Esophagus muscularis mucosa (tissue), 4 donors: Measurements from ENCODE around the gene SLC48A1. TPM values are rescaled to one million over a fixed set of nuclear protein-coding genes. Genes with fewer than 3 reads are reported as not detected.

Experiments used
- DNase-seq: peaks from one replicate; pipeline ENCODE4 v3.0.0-alpha.2; 2017; ENCODE audit errors: extremely low spot score
- H3K27ac ChIP-seq, 4 donors: fragments of 200-600 bp; sonication (generic); replicated peaks in 1 of 4; 1 replicate in 3 of 4; 2 replicates in 1 of 4; pipeline ENCODE4 v1.5.1; 2016 to 2019; ENCODE audit warnings: mild to moderate bottlenecking in 1 of 4
- H3K27me3 ChIP-seq, 4 donors: fragments of 200-600 bp; sonication (generic); one replicate each; pipeline versions ENCODE4 v1.5.1 to v1.6.0; 2016 to 2019
- H3K36me3 ChIP-seq, 4 donors: fragments of 200-600 bp; sonication (generic); one replicate each; pipeline ENCODE4 v1.5.1; 2016 to 2019
- H3K4me1 ChIP-seq, 4 donors: fragments of 200-600 bp; sonication (generic); one replicate each; pipeline ENCODE4 v1.5.1; 2016 to 2019
- H3K4me3 ChIP-seq, 4 donors: fragments of 200-600 bp; sonication (generic); 1 replicate in 2 of 4; 2 replicates in 2 of 4; pipeline ENCODE4 v1.5.1; 2016 to 2019; ENCODE audit warnings: mild to moderate bottlenecking in 4 of 4, moderate library complexity in 1 of 4
- H3K9me3 ChIP-seq, 4 donors: fragments of 200-600 bp; sonication (generic); 1 replicate in 3 of 4; 2 replicates in 1 of 4; pipeline ENCODE4 v1.5.1; 2016 to 2019
- CTCF ChIP-seq, 3 experiments: fragments of 200-600 bp in 2 of 3; fragments of 450-650 bp in 1 of 3; sonication (generic) in 2 of 3; IDR thresholded peaks; one replicate each; pipeline ENCODE4 v1.5.1; 2017 to 2019; ENCODE audit warnings: antibody characterized with exemption in 3 of 3, mild to moderate bottlenecking in 2 of 3, moderate library complexity in 1 of 3
- EP300 ChIP-seq: sonication (generic); formaldehyde crosslinking; IDR thresholded peaks from one replicate; pipeline ENCODE4 v1.6.1; 2017; ENCODE audit warnings: antibody characterized with exemption
- POLR2A ChIP-seq: fragments of 450-650 bp; IDR thresholded peaks from one replicate; pipeline ENCODE4 v1.6.1; 2017; ENCODE audit warnings: antibody characterized with exemption, moderate library complexity, mild to moderate bottlenecking, low read depth
- POLR2AphosphoS5 ChIP-seq, 2 donors: sonication (generic); formaldehyde crosslinking; IDR thresholded peaks; one replicate each; pipeline ENCODE4 v1.6.1; 2017; ENCODE audit warnings: antibody characterized with exemption in 2 of 2
- WGBS: methylation state at CpG from one replicate; pipeline ENCODE4 v1.1.5; 2018; 5-methylcytosine and 5-hydroxymethylcytosine counted together
- intact Hi-C: fragments of 100-400 bp; cut with DNase I; formaldehyde crosslinking; loops from one replicate; pipeline ENCODE4 v1.15.1; 2023
- total RNA-seq, 4 donors: library from RNA; depleted of rRNA; stranded (reverse); fragments of >200 nt; gene quantifications; one replicate each; pipeline versions ENCODE4 v1.1.0 to v1.2.1, GENCODE V29; 2016

Gene SLC48A1
- 10 to 100 TPM; 34.5 to 56.0 (median 40.7) TPM for total RNA-seq

- 2% methylated on average over 42 of the region's 106 CpGs for WGBS
- Histone ChIP-seq H3K9me3 (no peaks in the 10 kb centered on the region), H3K4me3 (peak within 1 kb of the TSS; percentile 82 to 97 (median 96)), H3K4me1 (peaks cover 50 to 74% (median 65%) of the 10 kb centered on the region in 4 donors), H3K27ac (peak within 1 kb of the TSS; percentile 84 to 94 (median 90)), H3K36me3 (no peaks in the 10 kb centered on the region), H3K27me3 (no peaks in the 10 kb centered on the region)
- DNase-seq, result no peak
- TF ChIP-seq POLR2AphosphoS5 (IDR thresholded peaks at IDR 0.05), result peak; percentile 37 to 74
- TF ChIP-seq POLR2A, result peak; percentile 15
- TF ChIP-seq CTCF (IDR thresholded peaks at IDR 0.05), result peak; percentile 21 to 57 (median 54)
- TF ChIP-seq EP300, result no peak
- intact Hi-C loops, result no loop called here
Measured at GRCh38 chr12:47773062-47773857, at the start of gene SLC48A1. TSS of gene SLC48A1 (plus strand) at chr12:47773238. CDS start at chr12:47773305, 67 bp downstream.

- no peaks in the 10 kb centered on the region for H3K27me3 ChIP-seq
- peaks cover 0 to 6% (median 0%) of the 10 kb centered on the region in 4 donors for H3K36me3 ChIP-seq
- no peak within 1 kb of the TSS for H3K27ac ChIP-seq
- 87% methylated on average over 8 of the region's 8 CpGs for WGBS
- H3K4me3 ChIP-seq, result no peak within 1 kb of the TSS
- H3K9me3 ChIP-seq, result no peaks in the 10 kb centered on the region
- peaks cover 9 to 22% (median 15%) of the 10 kb centered on the region in 4 donors for H3K4me1 ChIP-seq
- no peak for TF ChIP-seq EP300
- no peak for TF ChIP-seq POLR2A
- no peak for TF ChIP-seq CTCF (IDR thresholded peaks at IDR 0.05)
- TF ChIP-seq POLR2AphosphoS5 (IDR thresholded peaks at IDR 0.05), result no peak
- intact Hi-C loops, result no loop called here
- DNase-seq, result no peak
Measured at GRCh38 chr12:47725091-47725772, 47.8 kb upstream of the SLC48A1 start, which contains the start of gene ENDOU. TSS of gene ENDOU (minus strand) at chr12:47725490. CDS start at chr12:47725413, 77 bp downstream.

GRCh38 chr12:47725893-47726292 is 47.1 kb upstream of the SLC48A1 start:
- 49% methylated on average over 5 of the region's 5 CpGs for WGBS
- H3K27me3 ChIP-seq, result no peaks in the 10 kb centered on the region
- intact Hi-C loops, result no loop called here
- no peak overlapping the region for H3K27ac ChIP-seq
- H3K36me3 ChIP-seq, result peaks cover 0 to 6% (median 0%) of the 10 kb centered on the region in 4 donors
- H3K9me3 ChIP-seq, result no peaks in the 10 kb centered on the region
- DNase-seq, result no peak
- TF ChIP-seq POLR2A (no peak), EP300 (no peak), POLR2AphosphoS5 (IDR thresholded peaks at IDR 0.05) (no peak), CTCF (IDR thresholded peaks at IDR 0.05) (no peak)
- H3K4me1 ChIP-seq, result peaks cover 14 to 24% (median 16%) of the 10 kb centered on the region in 4 donors
- H3K4me3 ChIP-seq, result no peak overlapping the region

- DNase-seq, result no peak
- Histone ChIP-seq H3K27me3 (no peaks in the 10 kb centered on the region), H3K36me3 (no peaks in the 10 kb centered on the region), H3K27ac (no peak overlapping the region), H3K4me3 (no peak overlapping the region), H3K4me1 (peaks cover 9 to 24% (median 15%) of the 10 kb centered on the region in 4 donors), H3K9me3 (no peaks in the 10 kb centered on the region)
- intact Hi-C loops, result no loop called here
- WGBS, result 70% methylated on average over 3 of the region's 3 CpGs
- TF ChIP-seq POLR2AphosphoS5 (IDR thresholded peaks at IDR 0.05), result no peak
- TF ChIP-seq EP300, result no peak
- no peak for TF ChIP-seq CTCF (IDR thresholded peaks at IDR 0.05)
- TF ChIP-seq POLR2A, result no peak
Measured at GRCh38 chr12:47729233-47729632, 43.8 kb upstream of the SLC48A1 start.
